Posterior cingulate gyrus (tissue), 11 donors: ENCODE data around the gene CHIT1.

Experiments
- DNase-seq, 10 donors: peaks; one replicate each; pipeline versions ENCODE4 v3.0.0 to v3.0.0-alpha.2; 2020 to 2021; ENCODE audit warnings: mixed read lengths in 3 of 10
- intact Hi-C: fragments of 100-400 bp; cut with DNase I; formaldehyde crosslinking; loops from one replicate; pipeline ENCODE4 v1.15.1; 2023

The CHIT1 gene

DNA sequence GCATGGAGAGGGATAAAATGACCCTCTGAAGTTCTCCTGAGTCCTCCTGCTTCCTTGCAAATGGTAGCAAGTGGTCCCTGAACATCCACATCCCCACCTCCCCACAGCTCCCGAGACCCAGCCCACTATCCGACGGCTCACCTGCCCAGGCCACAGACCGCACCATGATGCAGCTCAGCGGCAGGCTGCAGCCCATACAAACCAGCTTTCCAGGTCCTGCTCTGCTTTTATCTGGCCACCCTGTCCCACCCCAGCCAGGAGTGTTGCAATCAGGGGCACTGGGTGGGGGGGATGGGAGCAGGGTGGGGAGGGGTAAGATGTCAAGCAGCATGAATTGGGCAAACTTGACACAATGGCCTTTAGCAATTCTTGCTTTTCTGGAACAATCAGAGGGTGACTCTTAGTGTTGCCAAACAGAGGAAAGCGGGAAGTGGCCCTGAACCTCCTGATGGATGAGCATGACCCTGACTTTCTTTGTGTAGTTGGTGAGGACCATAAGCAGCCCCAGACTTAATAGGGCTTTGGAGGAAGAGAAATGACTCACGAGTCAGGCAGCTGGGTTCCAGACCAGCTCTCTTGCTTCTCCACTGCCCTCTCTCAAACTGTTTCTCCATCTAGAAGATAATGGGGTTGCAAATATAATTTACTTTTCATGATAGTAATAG is at the start of gene CHIT1:
TSS of gene CHIT1 (minus strand) at position 203 of the 665 bp plus-strand sequence. CDS start at position 166, 37 bp downstream.
- no peak for DNase-seq
- intact Hi-C loops: no loop called here

DNA sequence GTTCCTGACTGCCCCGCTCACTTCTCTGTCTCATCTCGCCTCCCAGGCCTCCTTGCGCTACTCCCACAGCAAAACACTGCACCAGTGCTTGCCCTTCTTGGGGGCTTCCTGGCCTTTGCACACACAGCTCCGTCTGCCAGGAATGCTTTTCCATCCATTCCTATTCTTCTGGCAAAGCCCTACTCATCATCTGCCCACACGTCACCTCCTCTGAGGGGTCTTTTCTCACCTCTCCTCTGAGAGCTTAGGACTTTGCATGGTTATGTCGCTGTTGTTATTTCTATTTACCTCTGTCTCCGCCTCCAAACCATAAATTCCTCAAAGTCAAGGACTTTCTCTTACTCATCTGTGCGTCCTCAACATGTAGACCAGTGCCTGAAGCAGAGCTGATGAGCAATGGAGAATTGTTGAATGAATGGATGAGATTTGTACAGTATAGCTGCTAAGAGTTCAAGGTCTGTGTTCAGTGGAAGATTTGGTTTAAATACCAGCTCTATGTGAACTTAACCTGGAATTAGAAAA is 49.5 kb upstream of the CHIT1 start:
- intact Hi-C loops: no loop called here
- DNase-seq: no peak

DNA sequence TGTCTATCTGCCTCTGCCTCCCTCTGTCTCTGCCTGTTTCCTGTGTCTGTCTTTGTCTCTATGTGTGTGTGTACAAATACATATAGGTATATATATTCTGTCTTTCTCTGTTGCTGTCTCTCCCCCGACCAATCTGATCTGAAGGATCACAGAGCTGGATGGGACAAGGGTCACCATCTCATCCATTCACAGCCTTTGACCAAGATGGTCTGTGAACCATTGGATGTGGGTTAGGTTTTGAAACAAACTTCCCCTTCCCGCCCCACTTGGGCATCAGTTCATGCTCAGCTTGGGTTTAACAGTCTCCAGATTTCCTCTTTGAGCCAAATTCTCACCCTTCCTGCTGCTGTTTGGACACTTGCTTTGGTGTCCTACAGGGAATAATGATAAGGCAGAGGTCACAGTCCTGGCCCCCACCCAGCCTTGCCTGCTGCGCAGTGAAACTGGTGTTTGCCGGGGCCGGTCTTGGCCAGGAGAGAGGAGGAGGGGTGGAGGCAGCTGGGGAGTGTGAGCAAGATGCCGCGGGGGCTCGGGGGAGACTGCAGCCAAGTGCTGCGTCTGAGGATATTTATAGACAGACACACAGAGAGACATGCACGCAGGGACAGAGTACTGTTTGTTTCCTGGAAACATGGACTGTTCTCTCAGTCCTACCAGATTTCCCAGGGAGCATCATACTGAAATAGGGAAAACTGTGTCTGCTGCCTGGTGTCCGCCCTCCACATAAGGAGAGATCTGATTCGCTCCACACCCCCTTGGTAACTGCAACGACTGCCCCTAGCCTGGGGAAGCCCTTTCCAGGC is 48.8 kb upstream of the CHIT1 start:
- intact Hi-C loops: no loop called here
- DNase-seq: peak; percentile 85 to 99 (median 88)

DNA sequence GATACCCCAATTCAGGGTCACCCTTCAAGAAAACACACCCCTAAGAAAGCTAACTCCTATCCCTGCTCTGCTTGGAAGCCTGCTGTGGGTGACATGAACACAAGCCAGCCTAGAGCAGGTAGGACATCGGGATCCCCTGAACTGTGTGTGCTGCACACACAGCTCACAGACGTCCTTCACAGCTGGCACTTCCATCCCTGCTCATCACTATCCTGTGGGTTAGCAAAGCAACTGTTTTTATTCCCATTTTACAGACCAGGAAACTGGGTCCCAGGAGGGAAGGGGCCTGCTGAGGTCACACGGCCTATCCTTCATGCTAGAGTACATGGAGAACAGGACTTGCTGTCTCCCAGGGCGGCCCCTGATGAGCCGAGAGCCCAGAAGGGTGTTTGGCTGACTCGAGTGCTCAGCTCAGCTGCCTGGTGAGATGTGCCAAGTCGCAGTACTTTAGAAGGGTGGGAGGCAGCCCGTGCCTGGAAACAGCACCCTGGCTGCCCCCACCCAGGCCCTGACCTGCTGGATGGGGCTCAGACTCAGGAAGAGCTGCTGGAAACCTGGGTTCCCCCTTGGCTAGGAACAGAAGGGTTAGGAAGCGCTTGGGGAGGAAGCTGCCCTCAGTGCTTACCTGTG is 47.6 kb upstream of the CHIT1 start:
- peak in 3 of 10 donors; percentile 31 to 90 (median 81) for DNase-seq
- intact Hi-C loops: no loop called here

DNA sequence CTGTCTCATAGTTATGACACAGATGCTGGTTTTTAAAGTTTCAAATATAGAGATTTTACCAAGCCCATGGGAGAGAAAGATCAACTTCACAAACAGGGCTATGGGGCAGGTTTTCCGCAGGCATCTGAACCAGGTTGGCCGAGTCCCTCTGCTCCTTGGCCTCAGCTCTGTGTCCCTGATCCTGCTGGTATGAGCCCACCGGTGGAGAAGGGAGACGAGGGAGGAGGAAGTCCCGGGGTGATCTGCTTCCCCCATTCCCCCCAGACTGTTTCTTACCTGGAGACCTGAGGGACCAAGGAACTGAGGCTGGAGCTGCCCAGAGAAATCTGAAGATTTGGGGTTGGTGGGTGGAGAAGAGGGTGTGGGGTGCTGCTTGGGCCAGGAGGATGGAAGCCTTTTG is 46.9 kb upstream of the CHIT1 start:
- peak in 2 of 10 donors; percentile 42 to 57 for DNase-seq
- intact Hi-C loops: no loop called here

DNA sequence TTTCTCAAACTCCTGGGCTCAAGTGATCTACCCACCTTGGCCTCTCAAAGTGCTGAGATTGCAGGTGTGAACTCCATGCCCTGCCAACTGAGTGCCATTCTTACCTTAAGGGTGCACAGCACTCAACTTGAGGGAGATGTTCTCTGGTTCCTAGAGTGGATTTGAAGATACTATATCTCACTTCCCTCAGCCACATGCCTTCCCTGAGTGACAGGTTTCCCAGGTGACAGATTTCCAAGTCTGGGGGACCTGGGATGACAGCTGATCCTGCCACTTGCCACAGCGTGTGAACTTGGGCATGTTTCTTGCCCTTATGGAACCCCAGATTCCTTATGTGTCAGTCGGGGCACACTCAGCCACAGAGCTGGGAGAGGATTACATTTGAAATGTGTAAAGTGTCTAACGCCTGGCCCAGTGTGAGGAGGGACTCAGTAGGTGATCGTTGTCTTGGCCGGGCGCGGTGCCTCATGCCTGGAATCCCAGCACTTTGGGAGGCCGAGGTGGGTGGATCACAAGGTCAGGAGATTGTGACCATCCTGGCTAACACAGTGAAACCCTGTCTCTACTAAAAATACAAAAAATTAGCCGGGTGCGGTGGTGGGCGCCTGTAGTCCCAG is 46.3 kb upstream of the CHIT1 start:
- intact Hi-C loops: no loop called here
- peak in 1 of 10 donors; percentile 47 for DNase-seq

DNA sequence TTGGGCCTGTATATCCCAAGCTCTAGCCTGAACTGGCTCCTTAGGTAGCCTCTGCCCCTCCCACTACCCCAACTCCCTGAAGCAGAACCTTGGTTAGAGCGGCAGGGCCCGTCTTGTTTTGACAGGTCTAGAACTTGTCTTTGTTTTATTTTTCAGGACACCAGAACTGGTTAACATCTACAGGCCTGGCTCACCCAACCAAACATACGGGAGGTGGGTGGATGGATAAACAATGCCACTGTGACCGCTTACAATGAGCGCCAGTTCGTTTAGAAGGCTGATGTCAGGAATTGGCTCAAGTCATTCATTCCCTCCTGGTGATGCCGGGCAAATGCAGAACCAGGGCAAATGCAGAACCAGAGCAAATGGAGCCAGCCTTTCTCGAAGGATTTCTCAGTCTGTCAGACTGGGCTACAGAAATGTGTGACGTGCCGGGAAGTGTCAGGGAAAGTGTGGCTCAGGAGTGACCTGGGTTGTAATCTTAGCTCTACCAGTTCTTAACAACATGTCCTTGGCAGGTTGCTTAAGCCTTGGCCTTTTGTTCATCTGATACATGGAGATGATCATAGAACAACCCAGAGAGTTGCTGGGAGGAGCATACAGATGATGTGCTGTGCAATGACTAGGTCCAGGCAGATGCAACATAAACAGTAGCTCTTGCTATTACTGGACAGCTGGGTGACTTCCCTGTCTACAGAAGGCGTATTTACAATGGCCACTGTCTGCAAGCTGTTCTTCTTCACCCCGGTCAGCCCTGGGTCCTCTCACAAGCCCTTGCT is 45.3 kb upstream of the CHIT1 start:
- intact Hi-C loops: loop anchor here (5.0 kb wide), 2 partner anchors 163 to 213 kb away; no protein-coding TSS in a partner anchor
- peak; percentile 53 to 95 (median 72) for DNase-seq

DNA sequence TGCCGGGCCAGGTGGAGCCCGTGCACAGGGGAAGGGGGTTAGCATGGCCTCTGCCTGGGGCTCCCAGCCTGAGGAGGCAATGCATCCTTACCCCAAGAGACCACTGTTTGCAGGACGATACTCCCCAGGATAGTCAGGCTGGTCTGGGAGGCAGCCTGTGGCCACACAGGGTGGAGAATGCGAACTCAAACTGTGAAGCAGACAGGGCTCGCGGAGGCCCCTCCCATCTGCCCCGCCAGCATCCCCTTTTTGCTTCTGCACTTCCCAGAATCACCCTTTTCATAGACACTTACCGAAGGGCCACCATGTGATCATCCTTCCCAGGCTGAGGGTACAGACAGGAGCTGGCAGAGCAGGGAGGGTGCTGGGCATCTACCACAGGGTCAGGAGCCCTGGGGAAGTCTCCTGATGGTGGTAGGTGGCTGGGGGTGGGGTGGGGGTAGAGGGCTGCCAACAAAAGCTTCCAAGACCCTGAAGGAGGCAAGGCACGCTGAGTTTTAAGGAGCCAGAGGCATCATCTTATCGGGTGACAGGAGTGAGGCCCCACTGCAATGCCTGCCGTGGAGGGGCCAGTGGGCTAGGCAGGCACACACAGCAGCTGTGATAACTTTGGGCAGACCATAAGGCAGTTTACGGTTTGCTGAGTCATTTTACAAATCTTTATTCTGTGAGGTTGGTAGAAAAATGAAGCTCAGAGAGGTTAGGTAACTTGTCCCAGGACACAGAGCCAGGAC is 44.6 kb upstream of the CHIT1 start:
- DNase-seq: peak in 5 of 10 donors; percentile 43 to 92 (median 51)
- intact Hi-C loops: loop anchor here (1.0 to 5.0 kb wide), 6 partner anchors 13 to 213 kb away; no protein-coding TSS in a partner anchor

DNA sequence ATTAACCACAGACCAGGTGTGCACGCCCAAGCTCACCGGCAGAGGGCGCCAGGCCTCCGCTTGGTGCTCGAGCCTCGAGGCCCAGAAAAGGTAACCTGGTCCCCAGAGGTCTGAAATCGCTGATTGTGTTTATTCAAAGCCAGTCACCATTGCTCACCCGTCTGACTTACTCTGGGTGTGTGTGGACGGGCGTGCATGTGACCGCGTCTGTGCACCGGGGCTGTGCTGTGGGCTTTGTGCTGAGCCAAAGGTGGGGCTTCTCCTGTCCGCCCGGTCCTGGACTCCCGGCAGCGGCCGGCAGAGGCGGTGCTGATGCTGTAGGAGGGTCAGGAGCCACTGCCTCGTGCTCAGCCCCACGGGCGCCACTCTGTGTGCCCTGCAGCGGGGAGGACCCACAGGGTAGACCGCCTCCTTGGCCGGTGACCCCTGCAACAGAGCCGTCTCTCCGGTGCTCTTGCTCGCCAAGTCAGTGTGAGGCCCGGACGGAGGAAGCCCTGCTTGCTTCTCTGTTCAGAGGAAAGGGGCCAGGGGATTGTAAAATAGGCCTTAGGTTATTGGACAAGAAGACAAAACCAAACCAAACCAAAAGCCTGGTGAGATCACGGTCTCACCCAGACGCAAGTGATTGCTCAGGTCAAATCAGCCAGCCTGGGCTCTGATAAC is 43.9 kb upstream of the CHIT1 start:
- intact Hi-C loops: loop anchor here (1.0 to 5.0 kb wide), 6 partner anchors 13 to 214 kb away; no protein-coding TSS in a partner anchor
- DNase-seq: peak; percentile 73 to 98 (median 90)

DNA sequence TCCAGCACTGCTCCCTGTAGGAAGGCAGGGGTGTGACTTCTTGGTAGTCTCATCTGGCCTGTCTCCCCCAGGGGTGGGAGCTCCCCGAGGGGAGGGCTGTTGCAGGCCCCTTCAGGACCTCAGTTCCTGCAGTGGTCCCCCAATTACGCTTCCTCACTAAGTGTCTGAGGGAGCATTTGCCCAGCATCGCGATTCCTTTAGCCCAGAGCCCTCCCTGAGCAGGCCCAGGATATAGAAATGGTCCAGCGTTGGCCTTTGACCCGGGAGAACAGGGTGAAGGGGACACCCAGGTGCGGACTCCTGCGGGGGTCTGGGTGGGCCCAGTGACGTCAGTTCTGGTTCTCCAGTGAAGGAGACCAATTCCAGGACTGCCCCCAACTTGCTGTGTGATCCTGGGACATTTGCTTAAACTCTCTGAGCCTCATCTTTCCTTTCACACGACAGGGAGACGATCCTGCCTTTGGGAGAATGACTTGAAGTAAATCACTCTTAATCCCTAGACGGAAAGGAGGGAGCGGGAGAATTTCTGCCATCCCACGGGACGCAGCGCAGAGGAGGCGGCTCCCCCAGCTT is 43.2 kb upstream of the CHIT1 start:
- intact Hi-C loops: loop anchor here (1.0 to 5.0 kb wide), 6 partner anchors 14 to 215 kb away; no protein-coding TSS in a partner anchor
- peak in 1 of 10 donors; percentile 74 for DNase-seq

DNA sequence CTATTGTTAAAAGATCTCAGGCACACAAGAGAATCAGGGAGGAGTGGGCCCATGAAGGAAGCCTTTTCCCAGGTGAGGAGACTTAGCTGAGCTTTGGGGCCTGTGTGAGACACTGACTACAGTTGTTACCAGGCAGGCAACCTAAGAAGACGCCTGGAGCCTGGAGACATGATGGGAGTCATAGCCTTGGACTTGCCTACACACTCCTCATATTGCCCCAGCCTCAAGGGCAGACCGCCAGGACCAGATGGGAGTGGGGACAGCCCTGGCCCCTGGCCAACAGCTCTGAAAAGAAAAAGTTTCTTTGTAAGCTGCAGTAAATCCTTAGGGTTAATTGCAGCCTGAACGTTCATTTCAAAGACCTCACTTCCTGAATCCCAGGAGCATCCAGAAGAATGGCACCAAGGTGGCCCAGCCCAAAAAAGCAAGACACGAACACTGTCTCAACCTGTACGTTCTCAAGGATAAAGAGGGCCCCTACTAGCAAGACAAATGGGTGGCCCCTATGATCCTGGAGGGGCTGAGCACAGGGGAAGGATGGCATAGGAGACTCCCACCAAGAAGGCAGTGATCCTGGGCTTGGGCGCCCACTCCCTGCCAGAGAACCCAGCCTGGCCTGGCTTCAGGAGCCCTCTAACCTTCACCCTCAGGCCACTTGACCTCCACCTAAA is 42.6 kb upstream of the CHIT1 start:
- DNase-seq: peak in 2 of 10 donors; percentile 53 to 73
- intact Hi-C loops: loop anchor here (2.0 to 5.0 kb wide), 5 partner anchors 15 to 215 kb away; no protein-coding TSS in a partner anchor

DNA sequence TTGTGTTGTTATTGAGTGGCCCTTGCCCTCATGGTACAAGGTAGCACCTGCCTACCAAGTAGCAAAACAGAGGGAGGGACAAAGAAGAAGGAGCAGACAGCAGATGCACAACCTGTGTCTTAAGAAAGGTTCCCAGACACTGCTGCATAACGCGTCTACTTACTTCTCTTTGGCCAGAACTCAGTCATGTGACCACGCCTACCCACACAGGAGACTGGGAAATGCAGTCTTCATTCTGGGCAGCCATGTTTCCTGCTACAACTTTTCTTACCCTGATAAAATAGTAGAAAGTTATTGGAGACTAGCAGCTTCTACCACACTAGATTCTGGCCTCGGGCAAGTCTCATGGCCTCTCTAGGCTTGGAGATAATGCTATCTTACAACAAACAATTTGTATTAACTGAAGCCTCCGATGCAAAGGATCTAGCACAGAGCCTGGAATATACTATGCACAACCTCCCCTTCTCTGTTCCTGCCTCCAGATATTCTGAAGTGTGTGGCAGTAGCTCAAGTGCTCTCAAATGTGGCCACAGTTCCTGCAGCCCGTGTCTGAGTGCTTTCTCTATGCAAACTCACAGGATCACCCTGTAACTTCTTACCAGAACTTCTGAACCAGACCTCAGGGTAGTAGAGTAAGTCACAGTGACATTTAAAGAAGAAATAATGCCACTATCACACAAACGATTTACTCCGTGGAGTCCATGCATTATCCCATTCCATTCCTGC is 41.7 kb upstream of the CHIT1 start:
- intact Hi-C loops: loop anchor here (5.0 kb wide), 2 partner anchors 166 to 216 kb away; no protein-coding TSS in a partner anchor
- peak in 6 of 10 donors; percentile 50 to 93 (median 68) for DNase-seq

DNA sequence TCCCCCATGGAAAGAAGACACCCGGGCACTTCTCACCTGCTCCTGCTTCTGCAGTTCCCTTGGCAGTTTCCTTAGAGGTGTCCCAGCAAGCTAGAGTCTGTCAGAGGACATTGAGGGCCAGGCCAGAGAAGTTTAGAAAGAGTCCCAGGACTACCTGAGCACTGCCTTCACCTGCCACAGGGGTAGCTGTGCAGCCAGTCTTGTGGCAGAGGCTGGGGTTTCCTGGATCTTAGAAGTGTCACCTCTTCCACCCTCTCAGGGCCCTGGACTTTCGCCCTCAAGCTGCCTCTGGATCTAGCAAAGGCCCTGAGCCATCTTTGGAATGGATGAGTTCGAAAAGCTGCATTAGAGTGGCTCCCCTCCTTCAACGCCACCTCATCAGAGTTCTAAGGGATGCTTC is 41.0 kb upstream of the CHIT1 start:
- intact Hi-C loops: loop anchor here (5.0 kb wide), 2 partner anchors 167 to 217 kb away; no protein-coding TSS in a partner anchor
- no peak for DNase-seq

DNA sequence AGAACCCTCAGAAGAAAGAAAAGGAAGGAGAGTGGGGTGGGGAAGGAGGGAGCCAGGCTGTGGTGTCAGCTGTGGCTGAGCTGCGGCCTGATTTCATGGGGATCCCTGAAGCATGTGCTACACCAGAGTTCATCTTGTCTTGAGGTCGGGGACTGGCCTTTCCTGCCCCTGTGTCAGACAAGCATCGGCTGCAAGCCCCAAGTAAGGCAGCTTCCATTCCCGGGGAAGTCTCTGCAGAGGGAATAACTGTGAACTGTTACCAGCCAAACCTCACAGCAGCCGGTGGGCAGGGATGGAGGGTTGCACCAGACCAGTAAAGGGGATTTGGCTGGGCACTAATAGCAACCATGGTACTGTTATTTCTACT is 40.2 kb upstream of the CHIT1 start:
- intact Hi-C loops: loop anchor here (5.0 kb wide), 4 partner anchors 152 to 232 kb away; no protein-coding TSS in a partner anchor
- DNase-seq: no peak

DNA sequence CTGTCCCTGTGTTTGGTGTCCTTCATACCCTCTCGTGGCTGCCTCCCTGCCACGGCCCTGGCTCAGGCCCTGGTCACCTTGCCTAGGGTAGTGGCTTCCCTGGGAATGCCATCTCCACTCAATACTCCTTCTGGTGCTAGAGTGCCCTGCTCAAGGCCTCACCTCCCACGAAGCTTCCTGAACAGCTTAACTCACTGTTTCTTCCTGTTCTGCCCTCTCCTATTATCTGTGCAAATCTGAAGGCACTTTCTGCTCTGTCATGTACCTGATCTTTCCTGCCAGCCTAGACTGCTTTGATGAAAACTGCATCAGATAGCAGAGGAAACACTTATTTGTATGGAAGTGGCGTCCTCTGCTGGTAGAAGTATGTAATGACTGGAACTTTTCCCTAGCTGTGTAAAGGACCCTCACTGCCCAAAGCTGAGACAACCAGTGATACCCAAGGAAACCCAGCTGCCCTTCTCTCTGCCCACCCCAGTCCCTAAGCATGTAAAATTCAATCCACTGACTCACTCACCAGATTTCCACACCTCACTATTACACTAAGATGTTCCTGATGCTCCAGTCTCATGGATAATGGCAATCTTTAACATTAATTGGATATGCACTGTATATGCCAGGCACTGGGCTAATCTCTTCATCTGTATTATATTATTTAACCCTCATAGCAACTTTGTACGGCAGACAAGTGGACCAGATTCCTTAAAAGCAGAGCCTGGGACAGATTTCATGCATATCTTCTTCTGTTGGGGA is 39.6 kb upstream of the CHIT1 start:
- DNase-seq: no peak
- intact Hi-C loops: loop anchor here (5.0 kb wide), 2 partner anchors 152 to 232 kb away; no protein-coding TSS in a partner anchor
